ENCODE data around the gene MCEMP1. TPM values are rescaled to one million over a fixed set of nuclear protein-coding genes. Genes with fewer than 3 reads are reported as not detected.
A peak's percentile ranks its signal among the peaks of the same experiment; 100 is the strongest.

The MCEMP1 gene
- total RNA-seq, 4 donors from 2014 or later = not detected

- no peak for DNase-seq
- no peak overlapping the region for H3K4me3 ChIP-seq
- H3K27ac ChIP-seq = no peak overlapping the region
- H3K9me3 ChIP-seq = no peaks in the 10 kb centered on the region
- peaks cover 0 to 24% (median 3%) of the 10 kb centered on the region in 4 donors for H3K4me1 ChIP-seq
- no peak for TF ChIP-seq POLR2A (IDR thresholded peaks at IDR 0.05)
- TF ChIP-seq, protein P1, sequence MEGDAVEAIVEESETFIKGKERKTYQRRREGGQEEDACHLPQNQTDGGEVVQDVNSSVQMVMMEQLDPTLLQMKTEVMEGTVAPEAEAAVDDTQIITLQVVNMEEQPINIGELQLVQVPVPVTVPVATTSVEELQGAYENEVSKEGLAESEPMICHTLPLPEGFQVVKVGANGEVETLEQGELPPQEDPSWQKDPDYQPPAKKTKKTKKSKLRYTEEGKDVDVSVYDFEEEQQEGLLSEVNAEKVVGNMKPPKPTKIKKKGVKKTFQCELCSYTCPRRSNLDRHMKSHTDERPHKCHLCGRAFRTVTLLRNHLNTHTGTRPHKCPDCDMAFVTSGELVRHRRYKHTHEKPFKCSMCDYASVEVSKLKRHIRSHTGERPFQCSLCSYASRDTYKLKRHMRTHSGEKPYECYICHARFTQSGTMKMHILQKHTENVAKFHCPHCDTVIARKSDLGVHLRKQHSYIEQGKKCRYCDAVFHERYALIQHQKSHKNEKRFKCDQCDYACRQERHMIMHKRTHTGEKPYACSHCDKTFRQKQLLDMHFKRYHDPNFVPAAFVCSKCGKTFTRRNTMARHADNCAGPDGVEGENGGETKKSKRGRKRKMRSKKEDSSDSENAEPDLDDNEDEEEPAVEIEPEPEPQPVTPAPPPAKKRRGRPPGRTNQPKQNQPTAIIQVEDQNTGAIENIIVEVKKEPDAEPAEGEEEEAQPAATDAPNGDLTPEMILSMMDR (IDR thresholded peaks at IDR 0.05) = no peak
- no peaks in the 10 kb centered on the region for H3K27me3 ChIP-seq
- no peaks in the 10 kb centered on the region for H3K36me3 ChIP-seq
Measured at GRCh38 chr19:7709932-7710460, 33.1 kb downstream of the MCEMP1 start.

DNA sequence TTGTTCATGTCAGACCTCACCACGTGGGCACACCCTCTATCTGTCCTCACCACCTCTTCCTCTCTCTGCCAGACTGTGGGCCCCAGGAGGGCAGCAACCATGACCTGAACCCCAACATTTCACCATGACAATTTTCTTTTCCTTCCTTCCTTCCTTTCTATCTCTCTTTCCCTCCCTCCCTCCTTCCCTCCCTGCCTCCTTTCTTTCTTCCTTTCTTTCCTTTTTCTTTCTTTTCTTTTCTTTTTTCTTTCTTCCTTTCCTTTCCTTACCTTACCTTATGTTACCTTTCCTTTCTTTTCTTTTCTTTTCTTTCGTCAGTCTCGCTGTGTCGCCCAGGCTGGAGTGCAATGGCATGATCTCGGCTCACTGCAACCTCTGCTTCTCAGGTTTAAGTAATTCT lies 33.7 kb downstream of the MCEMP1 start:
- no peak for TF ChIP-seq POLR2A (IDR thresholded peaks at IDR 0.05)

GRCh38 chr19:7715671-7716070 lies 38.8 kb downstream of the MCEMP1 start:
- TF ChIP-seq, protein P1 (IDR thresholded peaks at IDR 0.05) = no peak
- no peak for TF ChIP-seq POLR2A (IDR thresholded peaks at IDR 0.05)
- peaks cover 0 to 3% (median 0%) of the 10 kb centered on the region in 4 donors for H3K9me3 ChIP-seq
- H3K27ac ChIP-seq = no peak overlapping the region
- no peak overlapping the region for H3K4me3 ChIP-seq
- DNase-seq = no peak
- H3K36me3 ChIP-seq = no peaks in the 10 kb centered on the region
- no peaks in the 10 kb centered on the region for H3K4me1 ChIP-seq
- no peaks in the 10 kb centered on the region for H3K27me3 ChIP-seq

More for the DNA sequence above, 33.7 kb downstream of the MCEMP1 start:
- no peaks in the 10 kb centered on the region for H3K36me3 ChIP-seq
- no peaks in the 10 kb centered on the region for H3K9me3 ChIP-seq
- H3K27me3 ChIP-seq = no peaks in the 10 kb centered on the region
- no peak overlapping the region for H3K27ac ChIP-seq
- DNase-seq = no peak
- peaks cover 0 to 20% (median 3%) of the 10 kb centered on the region in 4 donors for H3K4me1 ChIP-seq
- no peak overlapping the region for H3K4me3 ChIP-seq

GRCh38 chr19:7716762-7717161 lies 39.9 kb downstream of the MCEMP1 start:
- no peak for TF ChIP-seq POLR2A (IDR thresholded peaks at IDR 0.05)
- TF ChIP-seq, protein P1 (IDR thresholded peaks at IDR 0.05) = no peak

GRCh38 chr19:7718668-7719067 lies 41.8 kb downstream of the MCEMP1 start:
- Histone ChIP-seq H3K4me3 (no peak overlapping the region), H3K36me3 (no peaks in the 10 kb centered on the region), H3K27ac (peak overlapping the region in 1 of 4 donors; percentile 61), H3K9me3 (peaks cover 0 to 3% (median 0%) of the 10 kb centered on the region in 4 donors), H3K27me3 (no peaks in the 10 kb centered on the region), H3K4me1 (no peaks in the 10 kb centered on the region)
- peak in 2 of 3 donors; percentile 75 to 78 for DNase-seq
- no peak for TF ChIP-seq POLR2A (IDR thresholded peaks at IDR 0.05)
- TF ChIP-seq, protein P1 (IDR thresholded peaks at IDR 0.05) = no peak

More at GRCh38 chr19:7716762-7717161, 39.9 kb downstream of the MCEMP1 start:
- no peak for DNase-seq
- H3K4me1 ChIP-seq = no peaks in the 10 kb centered on the region
- H3K36me3 ChIP-seq = no peaks in the 10 kb centered on the region
- no peaks in the 10 kb centered on the region for H3K27me3 ChIP-seq
- H3K27ac ChIP-seq = no peak overlapping the region
- H3K4me3 ChIP-seq = no peak overlapping the region
- H3K9me3 ChIP-seq = peaks cover 0 to 3% (median 0%) of the 10 kb centered on the region in 4 donors

GRCh38 chr19:7720351-7720750 lies 43.5 kb downstream of the MCEMP1 start:
- Histone ChIP-seq H3K9me3 (peaks cover 0 to 3% (median 0%) of the 10 kb centered on the region in 4 donors), H3K27me3 (no peaks in the 10 kb centered on the region), H3K27ac (no peak overlapping the region), H3K36me3 (no peaks in the 10 kb centered on the region), H3K4me1 (no peaks in the 10 kb centered on the region), H3K4me3 (no peak overlapping the region)
- no peak for DNase-seq
- no peak for TF ChIP-seq POLR2A (IDR thresholded peaks at IDR 0.05)
- TF ChIP-seq, protein P1 (IDR thresholded peaks at IDR 0.05) = no peak
